GDM1 (cell line): ENCODE results near the gene METTL6.
A peak's percentile ranks its signal among the peaks of the same experiment; 100 is the strongest.
"Not testable (repeated sequence)": the region's sequence is repeated elsewhere in the genome, so short reads cannot be mapped to it uniquely, and the experiment has no call there.

ENCODE experiments used
- DNase-seq: peaks from one replicate; lab custom pipeline; 2025; lab: John Stamatoyannopoulos, UW

Gene METTL6

GRCh38 chr3:15451216-15452113 lies 24.1 kb upstream of the METTL6 start:
- no peak for DNase-seq

- DNase-seq = no peak
These were observed 23.3 kb upstream of the METTL6 start for GRCh38 chr3:15450438-15451215.

DNA sequence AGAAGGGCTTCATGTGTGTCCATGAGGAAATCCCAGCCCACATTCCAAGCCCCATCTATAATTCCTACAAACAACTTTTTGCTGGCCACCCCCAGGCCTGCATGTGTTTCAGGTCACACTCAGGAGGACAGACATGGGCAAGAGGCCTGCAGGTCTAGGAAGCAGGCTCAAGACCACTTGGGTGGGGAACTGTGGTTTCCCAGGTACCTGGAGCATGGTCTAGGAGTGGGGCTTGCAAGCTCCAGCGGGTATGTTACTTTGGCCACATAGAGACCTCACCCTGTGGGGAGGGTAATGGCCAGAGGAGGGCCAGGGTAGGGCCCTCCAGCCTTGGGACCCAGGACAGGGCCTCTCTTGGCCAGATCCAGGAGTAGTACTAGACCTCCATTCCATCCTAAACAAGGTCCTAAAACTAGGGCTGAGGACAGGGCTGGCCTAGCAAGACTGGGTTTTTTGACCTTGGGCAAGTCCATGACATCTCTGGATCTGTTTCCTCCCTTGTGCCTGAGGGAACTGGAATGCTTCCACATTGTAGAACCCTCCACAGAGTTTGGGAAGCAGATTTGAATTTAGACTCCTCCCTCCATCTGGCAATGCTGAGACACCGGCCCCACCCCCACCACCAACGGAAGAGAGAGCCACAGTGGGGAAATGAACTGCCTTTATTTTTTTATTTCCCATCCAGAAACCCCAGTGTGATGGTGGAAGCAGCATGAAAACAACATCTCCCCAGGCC lies 22.3 kb upstream of the METTL6 start:
- no peak for DNase-seq

DNA sequence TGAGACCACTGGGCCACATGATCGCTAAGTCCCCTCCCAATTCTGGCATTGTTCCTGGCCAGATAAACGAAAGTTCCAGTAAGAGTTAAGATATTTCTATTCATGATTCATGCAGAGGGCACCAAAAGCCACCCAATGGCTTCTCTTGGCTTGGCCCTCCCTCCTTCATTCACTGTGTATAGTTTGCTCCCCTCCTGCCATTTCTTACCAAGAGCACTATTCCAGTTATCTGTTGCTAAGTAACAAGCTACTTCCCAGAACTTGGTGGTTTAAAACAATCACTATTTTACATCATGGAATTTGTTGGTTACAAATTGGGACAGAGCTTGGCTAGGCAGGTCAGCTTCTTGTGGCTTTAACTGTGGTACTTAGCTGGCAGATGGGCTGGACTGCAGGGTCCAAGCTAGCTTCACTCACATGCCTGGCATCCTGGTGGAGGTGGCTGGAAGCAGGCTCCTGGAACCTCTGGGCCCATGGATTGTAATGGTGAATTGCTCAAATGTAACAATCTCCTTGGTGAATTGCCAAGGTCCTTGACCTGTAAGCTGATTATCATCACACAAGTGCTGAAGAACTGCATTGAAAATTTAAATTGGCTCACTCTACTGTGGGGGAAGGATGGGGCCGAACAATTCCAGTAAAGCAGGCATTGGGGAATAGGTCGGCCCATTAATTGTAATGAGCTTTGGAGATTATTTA lies 16.6 kb upstream of the METTL6 start:
- DNase-seq = no peak

DNA sequence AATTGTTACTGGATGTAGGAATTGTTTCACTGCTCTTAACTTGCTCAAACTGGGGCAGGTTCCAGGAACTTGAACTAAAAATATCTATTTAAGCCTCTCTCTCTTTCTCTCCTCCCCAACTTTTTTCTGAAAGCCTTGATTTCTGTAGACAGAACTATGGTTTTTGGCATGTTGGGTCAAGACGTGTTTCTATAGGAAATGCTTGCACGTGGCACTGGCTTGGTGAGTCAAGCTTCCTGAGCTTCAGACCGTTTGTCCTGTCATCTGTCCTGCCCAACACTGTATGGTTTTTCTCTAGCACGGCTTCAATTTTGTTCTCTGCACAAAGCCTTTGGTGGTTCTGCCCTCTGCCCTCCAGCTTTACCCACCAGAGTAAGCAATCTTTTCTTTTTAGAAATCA lies 13.5 kb upstream of the METTL6 start:
- DNase-seq = peak; percentile 48

DNA sequence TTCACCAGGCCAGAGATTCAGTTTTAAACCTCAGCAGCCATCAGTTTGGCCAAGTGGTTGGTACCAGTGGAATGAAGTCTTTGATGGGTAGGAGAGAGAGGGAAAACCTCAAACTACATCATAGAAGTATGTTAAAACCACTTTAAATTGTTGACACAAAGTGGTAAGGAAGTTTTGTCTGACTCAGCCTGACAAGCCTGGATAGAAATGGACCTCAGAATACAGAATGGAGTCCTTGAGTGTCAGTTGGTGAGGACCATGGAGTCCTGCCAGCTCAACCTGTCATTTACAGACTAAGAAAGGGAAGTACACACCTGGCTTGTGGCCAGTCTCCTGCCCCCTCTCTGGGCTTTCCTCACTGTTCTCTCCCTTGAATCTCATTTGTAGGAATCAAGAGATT lies 12.1 kb upstream of the METTL6 start:
- DNase-seq = no peak

DNA sequence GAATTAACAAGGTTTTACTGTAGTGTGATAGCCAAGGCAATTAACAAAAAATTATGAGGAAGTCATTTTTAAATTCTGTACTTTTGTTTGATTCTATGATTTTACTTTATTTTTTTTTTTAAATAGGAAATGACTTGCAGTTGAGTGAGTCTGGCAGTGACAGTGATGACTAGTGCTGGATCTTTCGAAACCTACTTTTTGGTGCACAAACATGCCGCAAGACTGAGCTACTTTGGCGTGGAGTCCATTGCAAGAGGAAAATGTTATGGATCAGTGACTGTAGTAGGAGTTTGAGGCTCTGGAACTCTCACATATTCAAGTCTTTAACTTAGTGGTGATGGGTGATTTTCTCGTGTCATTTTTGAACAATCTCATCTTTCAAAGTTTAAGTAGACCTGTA lies 11.6 kb upstream of the METTL6 start:
- no peak for DNase-seq

GRCh38 chr3:15436246-15436645 lies 8.9 kb upstream of the METTL6 start:
- no peak for DNase-seq

GRCh38 chr3:15434756-15435155 lies 7.4 kb upstream of the METTL6 start:
- DNase-seq = no peak

DNA sequence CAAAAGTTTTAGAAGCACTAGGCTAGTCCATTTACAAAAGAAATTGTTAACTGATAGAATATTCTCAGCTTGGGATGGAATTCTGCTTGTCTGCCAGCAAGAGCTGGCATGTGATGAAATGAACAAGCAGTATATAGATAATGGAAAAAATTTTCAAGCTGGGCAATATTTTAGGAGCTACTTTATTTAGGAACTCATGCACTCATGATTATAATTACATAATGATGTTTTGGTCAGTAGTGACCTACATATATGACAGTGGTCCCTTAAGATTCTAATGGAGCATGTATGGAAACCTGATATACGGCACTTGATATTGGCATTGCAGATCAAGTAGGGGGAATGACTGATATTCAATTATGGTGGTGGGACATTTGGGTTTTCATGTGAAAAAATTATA lies 6.2 kb upstream of the METTL6 start:
- no peak for DNase-seq

DNA sequence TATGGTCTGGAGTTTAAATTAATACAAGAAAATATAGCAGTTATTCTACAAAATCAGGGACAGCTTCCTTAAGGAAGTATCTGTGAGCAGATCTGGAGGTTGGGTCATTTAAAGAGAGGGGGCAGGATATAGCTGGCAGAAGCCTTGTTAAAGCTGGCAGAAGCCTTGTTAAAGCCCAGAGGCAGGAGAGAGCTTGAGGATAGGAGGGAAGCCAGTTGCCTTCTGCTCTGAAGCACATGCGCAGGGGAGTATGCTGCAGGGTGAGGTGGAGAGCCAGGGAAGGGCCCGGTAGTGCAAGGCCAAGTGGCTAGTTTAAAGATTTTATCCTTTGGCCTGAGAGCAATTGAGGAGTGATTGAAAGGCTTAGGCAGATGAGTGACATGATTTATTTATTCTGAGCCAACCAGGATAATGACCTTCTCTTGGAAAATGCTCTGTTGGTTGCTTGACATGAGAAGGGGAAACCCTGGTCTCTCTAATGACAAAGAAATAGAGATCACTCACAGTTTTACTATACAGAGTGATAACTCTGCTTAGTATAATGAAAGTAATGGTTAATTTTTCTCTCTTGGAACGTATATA lies 4.0 kb upstream of the METTL6 start:
- no peak for DNase-seq

DNA sequence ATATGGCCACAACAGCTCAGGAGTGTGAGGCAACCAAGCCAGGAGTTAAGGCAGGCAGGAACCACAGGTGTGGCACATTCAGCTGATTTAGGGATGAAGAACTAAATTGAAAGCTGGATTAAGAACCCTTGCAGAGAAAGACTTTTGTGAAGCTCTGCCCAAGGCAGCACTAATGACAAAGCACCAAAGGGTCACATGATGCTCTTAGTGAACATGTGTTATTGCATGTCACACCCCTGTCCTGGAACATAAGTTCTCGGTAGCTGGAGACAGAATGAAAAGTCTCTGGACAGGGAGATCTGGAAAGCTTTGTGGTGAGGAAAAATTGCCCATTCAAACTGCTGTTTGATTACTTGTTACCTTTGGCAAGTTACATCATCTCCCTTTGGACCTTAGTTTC lies 3.3 kb upstream of the METTL6 start:
- DNase-seq = no peak

- no peak for DNase-seq
These were observed 1.7 kb upstream of the METTL6 start for GRCh38 chr3:15429080-15429479.

DNA sequence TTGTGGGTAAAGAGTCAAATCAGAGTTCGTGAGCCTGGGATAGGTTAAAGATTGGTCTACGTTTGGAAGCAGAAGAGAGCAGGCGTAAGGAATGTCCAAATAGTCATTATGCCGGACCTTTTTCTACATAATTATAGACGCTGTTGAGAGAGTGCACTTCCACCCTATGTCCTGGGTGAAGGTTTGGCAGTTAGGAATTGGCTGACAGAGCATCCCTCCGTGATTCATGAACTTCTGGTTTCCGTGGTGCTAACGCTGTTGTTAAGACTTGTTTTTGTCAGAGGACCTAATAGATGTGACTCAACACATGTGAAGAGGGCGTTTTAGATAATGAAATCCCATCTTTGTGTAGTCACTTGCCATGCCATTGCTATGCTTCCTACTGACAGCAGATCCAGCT lies 1.2 kb upstream of the METTL6 start:
- DNase-seq = no peak

DNA sequence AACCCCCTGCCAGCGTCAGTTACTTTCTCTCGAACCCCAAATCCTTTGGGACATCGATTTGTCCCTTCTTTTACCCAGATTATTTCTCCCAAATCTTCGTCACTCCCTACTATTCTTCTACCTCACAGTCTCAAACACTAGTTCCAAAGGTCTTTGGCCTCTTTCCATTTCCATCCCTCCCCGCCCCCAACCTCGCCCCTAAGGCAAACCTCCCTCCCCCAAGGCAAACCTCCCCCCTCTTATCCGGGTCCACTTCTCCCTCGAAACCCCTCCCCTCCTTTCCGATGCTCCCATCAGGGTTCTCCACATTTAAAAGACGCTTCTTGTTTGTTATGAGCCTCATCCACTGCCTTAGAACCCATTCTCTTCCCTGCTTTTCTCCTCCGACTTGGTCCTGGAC lies 637 bp upstream of the METTL6 start:
- DNase-seq = no peak

DNA sequence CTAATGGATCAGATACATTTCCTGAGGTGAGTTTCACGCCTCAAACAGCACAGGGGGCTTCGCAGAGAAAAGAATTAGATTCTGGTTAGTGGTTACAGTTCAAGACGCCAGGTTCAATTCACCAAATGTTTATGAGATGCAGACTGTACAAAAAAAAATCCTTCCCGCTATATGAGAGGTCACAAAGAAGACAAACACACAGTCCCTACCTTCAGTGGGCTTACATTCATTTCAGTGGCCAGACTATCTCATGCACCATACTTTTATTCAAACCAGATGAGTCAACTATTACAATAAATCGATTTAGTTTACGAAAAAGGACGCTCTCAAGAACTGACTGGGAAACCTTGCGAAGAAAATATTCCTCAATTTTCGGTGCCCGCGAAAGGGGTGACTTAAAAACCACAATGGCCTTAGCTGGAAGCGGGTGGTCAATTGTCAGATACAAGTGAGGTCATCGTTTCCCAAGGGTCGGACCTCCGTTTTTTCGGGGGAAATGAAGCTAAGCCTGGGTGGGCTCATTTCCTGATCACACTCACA lies 695 bp downstream of the METTL6 start:
- DNase-seq = no peak

DNA sequence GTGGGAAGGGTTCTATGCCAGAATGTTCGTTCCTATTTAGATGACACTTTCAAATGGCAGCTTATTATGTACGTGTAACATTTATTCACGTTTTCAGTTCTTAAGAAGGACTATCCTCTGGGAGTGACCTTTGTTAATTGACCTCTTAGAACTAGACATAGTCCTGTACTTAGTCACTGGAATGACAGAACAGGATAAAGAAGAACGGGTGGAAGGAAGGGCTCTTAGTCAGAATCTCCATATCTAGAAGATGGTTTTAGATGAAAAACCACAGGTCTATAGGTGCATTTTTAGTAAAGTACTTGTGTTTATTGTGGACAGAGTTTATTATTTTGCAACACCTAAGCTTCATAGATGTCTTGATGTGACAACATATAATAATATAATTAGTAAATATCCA lies 6.5 kb downstream of the METTL6 start:
- no peak for DNase-seq

- not testable (repeated sequence) for DNase-seq
These were observed 16.4 kb downstream of the METTL6 start for GRCh38 chr3:15410966-15411365.

- no peak for DNase-seq
These were observed 17.6 kb downstream of the METTL6 start for GRCh38 chr3:15409774-15410173.

DNA sequence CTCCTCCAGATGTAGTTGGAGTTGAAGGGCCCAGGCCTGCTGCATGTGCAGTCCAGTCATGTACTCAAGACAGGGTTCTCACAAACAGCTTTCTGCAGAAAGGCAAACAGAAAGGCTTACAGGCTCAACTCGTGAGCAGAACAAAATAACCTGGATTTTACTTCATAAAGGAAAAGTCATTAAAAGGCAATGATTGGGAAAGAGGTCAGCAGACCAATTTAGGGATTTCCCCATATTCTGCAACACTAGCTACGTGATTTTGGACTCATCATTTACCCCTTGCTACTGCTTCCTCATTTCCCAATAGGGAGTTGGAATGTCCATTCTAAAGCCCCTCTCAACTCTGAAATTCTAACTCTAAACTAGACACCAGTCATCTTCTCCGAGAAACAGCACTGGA lies 18.1 kb downstream of the METTL6 start:
- no peak for DNase-seq

- DNase-seq = peak; percentile 11
These were observed 21.8 kb downstream of the METTL6 start for GRCh38 chr3:15405448-15406050.
